GM12875 (cell line): ENCODE data around the gene ELF2.
"Not testable (repeated sequence)": the region's sequence is repeated elsewhere in the genome, so short reads cannot be mapped to it uniquely, and the experiment has no call there.

Experiments used
- H3K4me3 ChIP-seq: one replicate; pipeline ENCODE4 v1.5.1; 2011; ENCODE audit warnings: low read depth, low read length, control low read depth
- CTCF ChIP-seq: IDR thresholded peaks from 2 replicates; pipeline ENCODE4 v1.5.1; 2011; ENCODE audit warnings: low read depth, mild to moderate bottlenecking, control low read depth, inconsistent platforms, low read length, moderate library complexity, borderline replicate concordance; ENCODE audit not compliant: insufficient read depth

The ELF2 gene

GRCh38 chr4:139170932-139171331 is 6.1 kb downstream of the ELF2 start:
- no peak overlapping the region for H3K4me3 ChIP-seq
- no peak for TF ChIP-seq CTCF

DNA sequence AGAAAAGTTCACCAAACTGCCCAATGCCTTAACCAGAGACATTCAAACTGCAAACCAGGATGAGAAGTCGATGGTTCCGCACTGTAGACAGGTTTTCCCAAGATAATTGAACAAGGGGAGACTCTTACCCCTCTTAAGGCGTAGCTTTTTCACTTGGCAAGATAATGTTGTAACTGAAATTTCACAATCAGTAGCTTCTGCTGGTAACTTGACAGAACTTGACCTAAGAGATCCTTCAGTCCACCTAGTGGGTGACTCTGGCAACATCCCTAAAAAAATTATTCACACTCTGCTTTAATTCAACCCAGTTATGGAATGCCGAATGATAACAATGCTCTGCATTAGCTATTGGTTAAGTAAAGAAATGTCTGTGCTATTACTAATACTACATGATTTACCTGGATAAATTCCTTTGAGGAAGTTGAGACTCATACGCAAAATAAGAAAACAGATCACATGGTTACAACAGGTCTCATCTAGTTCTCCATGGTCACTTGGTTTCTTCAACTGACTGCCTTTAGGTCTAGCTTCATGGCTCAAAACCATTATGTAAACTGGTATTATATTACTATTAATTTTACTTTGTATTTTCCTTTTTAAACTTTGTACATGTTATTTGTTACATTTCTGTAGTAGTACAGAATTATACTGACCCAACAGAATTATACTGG is 9.1 kb downstream of the ELF2 start:
- peak; percentile 33; the same call in 1 of the 2 replicates for TF ChIP-seq CTCF
- H3K4me3 ChIP-seq: no peak overlapping the region

- TF ChIP-seq CTCF: no peak
- H3K4me3 ChIP-seq: no peak overlapping the region
Measured at GRCh38 chr4:139164731-139165130, 12.3 kb downstream of the ELF2 start.

- no peak for TF ChIP-seq CTCF
- H3K4me3 ChIP-seq: no peak overlapping the region
Measured at GRCh38 chr4:139163806-139164206, 13.2 kb downstream of the ELF2 start.

DNA sequence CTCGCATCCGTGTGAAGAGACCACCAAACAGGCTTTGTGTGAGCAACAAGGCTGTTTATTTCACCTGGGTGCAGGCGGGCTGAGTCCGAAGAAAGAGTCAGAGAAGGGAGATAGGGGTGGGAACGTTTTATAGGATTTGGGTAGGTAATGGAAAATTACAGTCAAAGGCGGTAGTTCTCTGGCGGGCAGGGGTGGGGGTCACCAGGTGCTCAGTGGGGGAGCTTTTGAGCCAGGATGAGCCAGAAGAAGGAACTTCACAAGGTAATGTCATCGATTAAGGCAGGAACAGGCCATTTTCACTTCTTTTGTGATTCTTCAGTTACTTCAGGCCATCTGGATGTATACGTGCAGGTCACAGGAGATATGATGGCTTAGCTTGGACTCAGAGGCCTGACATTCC is 19.0 kb downstream of the ELF2 start:
- H3K4me3 ChIP-seq: not testable (repeated sequence)

- no peak overlapping the region for H3K4me3 ChIP-seq
- TF ChIP-seq CTCF: no peak
Measured at GRCh38 chr4:139154952-139155557, 22.0 kb downstream of the ELF2 start.

DNA sequence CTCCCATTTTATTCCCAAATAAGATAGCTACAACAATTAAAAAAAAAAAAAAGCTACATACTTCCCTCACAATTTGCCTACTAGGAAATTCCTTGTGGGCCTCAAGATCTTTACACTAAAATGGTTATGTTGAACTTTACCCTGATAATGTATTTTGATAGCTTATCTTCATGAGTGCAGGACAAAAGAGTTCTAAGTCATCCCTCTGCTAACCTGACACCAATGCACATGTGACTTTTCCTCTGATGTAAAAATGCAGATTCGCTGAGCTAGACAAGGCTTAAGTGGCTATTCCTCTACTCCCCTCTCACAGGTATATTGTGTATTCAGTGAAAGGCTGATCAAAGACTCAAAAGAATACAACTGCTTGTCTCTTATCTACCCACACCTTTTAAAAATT is 22.5 kb downstream of the ELF2 start:
- no peak for TF ChIP-seq CTCF
- no peak overlapping the region for H3K4me3 ChIP-seq
